Measurements from ENCODE around the gene DALRD3.

- TF ChIP-seq CTCF (IDR thresholded peaks at IDR 0.05) (no peak), POLR2A (IDR thresholded peaks at IDR 0.05) (no peak)
Measured at GRCh38 chr3:48974076-48974864, 44.1 kb downstream of the DALRD3 start.

All from prostate gland (tissue), 2 donors.